Muscle of back (tissue), 11 donors: ENCODE data around the gene RNF186. TPM values are rescaled to one million over a fixed set of nuclear protein-coding genes. Genes with fewer than 3 reads are reported as not detected.
"Not testable (repeated sequence)": the region's sequence is repeated elsewhere in the genome, so short reads cannot be mapped to it uniquely, and the experiment has no call there.

Experiments
- DNase-seq, 3 donors: peaks; one replicate each; pipeline versions ENCODE4 v3.0.0 to v3.0.0-alpha.2; 2013
- polyA plus RNA-seq, 10 donors: library from polyadenylated mRNA; unstranded; fragments of 120-200 nt; gene quantifications; one replicate each; pipeline ENCODE4 v1.2.1, GENCODE V29; 2013; ENCODE audit not compliant: insufficient read length in 10 of 10

The RNF186 gene
- polyA plus RNA-seq, 10 donors: not detected

DNA sequence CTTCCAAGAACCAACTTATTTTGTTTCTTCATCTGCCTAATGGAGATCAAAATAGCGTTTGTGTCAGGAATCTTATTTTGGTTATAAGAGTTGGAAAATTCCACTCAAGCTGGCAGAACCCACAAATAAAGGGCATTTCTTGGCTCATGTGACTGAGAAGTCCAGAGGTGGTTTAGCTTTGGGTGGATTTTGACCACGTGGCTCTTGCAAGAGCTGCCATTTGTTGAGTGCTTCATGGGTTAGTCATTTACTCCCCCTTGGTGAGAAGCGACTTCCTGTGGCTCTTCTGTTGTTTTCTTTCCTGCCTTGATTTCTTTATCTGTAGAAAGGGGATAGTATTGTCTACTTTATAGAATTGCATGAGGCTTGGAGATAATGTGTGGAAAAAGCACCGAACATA is 9.5 kb upstream of the RNF186 start:
- no peak for DNase-seq

- no peak for DNase-seq
These were observed 9.0 kb upstream of the RNF186 start for GRCh38 chr1:19824036-19824435.

DNA sequence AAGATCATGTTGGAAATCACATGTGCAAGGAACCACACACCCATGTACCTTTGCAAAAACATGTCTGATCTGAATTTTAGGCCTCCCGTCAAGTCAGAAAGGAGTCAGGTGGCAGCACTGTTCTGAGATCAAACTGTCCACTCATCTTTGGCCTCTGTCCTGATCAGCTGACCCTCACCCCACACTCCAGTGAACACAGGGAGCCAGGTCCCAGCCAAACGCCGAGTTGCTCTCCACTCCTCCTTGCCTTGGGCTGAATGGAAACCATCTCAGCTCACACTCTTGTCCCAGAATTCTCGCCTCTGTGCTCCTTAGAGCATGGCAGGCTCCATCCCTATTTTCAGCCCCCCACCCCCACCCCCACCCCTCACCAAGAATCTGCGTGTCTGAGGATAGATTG is 4.6 kb upstream of the RNF186 start:
- no peak for DNase-seq

DNA sequence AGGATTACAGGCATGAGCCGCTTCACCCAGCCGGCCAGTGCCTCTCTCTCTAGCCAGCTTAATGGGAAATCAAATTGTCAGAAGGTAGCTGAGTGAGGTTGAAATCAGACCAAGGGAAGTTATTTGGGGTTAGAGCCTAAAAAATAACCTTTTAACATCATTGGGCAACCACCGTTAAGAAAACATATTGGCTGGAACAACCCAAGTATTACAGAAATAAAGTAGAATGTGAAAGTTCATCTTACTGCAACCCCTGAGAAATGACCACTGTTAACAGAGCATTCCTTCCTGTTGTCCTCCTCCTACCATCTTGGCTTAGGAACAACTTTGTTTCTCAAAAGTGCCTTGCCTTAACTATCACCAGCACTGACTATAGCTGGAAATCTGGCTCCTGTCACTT is 3.2 kb upstream of the RNF186 start:
- DNase-seq: no peak

GRCh38 chr1:19817160-19817559 is 2.1 kb upstream of the RNF186 start:
- DNase-seq: no peak

DNA sequence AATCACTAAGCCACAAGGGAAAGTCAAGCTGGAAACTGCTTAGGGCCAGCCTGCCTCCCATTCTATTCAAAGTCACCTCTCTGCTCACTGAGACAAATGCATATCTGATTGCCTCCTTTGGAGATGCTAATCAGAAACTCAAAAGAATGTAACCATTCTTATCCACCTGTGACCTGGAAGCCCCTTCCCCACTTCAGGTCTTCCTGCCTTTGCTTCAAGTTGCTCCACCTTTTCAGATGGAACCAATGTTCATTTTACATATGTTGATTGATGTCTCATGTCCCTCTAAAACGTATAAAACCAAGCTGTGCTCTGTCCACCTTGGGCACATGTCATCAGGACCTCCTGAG is 1.6 kb upstream of the RNF186 start:
- DNase-seq: not testable (repeated sequence)

DNA sequence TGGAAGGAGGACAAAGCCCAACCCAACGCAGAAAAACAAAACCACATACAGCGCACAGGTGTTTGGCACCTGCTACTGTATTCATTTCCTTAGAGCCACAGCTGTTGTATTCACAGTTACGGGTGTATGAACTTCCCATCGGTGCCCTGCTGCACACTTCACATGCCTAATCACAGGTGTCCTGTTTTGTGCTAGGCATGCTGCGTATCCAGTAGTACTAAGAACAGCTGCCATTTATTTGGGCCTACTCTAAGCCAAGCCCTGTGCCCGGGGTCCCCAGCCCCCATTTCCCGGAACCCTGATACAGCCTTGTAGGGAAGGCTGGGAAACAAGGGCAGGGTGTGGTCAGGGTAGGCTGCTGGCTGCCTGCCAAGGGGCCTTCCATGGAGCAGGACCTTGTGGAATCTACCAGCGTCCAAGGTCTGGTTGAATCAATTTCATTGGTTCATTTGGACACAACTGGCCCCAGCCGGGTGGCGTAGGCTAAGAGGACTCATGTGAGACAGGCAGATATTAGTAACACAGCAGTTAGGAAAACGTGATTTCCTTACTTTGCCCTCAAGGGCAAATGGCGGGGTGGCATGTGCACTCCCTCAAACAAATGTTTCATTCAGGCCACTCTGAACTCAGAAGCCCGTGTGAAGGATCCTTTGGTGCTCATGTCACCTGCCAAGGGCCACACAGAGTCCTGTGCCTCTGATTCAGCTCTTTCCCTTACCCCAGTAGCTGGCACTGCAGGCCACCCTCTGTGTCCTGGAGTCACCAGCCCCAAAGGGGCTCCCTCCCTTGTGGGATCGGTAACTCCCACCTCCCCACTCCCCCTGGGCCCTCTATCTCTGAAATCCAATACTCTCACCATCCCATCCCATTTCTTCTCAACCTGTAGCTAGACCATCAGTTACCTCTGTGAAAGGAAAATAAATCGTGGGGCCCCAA is 986 bp upstream of the RNF186 start:
- peak in 1 of 3 donors; percentile 14 for DNase-seq

DNA sequence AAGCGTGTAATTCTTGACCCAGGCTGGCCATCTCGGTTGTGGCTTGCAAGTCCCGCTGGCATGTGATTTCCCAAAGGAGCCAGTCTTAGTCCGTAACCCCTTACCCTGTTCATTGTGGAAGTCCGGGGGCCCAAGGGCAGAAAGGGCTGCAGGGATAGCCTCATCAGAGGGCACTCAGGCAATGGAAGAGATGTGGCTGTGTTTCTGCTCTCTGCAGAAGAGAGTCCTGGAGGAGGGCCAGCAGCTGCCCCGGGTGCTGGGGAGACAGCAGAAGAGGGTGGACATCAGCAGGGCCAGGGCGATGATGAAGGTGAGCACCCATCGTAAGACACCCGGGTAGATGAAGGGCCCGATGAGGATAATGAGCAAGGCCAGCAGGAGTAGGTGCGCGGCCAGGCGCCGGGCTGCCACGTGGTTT is 830 bp downstream of the RNF186 start:
- DNase-seq: no peak

DNA sequence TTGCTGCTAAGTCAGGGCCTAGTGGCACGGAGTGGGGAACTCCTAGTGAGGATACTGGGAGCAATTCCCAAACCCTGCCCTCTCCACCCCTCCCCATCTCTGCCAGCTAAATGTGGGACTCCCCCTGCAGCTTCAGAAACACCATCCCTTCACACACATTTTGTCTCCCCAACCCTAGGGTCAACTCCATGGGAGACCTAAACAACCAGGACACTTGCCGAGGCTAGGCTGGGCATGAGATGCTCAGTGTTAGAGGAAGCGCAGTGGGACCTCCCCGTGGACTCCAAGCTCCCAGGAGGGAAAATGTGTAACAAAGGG is 1.5 kb downstream of the RNF186 start:
- no peak for DNase-seq

DNA sequence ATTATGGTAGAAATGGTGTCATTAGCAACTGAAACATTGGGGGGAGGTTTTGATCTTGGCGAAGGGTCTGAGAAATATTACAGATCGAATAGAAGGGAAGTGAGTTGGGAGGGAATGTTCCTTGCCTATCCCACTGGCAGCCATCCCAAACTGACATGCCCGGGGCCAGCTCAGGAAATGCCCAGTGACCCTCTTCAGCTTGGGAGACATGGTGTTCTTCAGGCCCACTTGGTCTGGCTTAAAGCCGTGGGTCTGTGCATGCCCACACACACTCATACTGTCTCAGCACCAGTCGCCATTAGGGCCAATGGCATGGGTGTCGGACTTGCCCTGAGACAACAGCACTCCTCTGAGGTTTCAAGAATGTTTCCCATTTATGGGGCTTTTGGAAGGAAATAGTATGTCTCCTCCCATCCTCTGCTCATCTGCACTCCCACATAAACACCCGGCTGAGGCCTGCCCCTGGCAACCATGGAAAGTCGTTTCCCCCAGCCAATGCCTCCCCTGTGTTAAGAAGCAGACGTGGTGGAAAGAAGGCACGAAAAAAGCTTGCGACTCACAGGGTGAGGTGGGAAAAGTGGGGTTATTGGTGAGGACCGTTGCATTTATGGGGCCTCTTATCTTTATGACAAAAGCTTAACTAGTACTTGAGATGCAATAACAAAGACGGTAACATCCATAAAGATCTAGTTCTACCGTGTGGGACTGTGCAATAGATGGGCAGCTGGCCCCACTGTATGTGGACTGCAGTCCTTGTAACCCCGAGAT is 2.0 kb downstream of the RNF186 start:
- DNase-seq: no peak

DNA sequence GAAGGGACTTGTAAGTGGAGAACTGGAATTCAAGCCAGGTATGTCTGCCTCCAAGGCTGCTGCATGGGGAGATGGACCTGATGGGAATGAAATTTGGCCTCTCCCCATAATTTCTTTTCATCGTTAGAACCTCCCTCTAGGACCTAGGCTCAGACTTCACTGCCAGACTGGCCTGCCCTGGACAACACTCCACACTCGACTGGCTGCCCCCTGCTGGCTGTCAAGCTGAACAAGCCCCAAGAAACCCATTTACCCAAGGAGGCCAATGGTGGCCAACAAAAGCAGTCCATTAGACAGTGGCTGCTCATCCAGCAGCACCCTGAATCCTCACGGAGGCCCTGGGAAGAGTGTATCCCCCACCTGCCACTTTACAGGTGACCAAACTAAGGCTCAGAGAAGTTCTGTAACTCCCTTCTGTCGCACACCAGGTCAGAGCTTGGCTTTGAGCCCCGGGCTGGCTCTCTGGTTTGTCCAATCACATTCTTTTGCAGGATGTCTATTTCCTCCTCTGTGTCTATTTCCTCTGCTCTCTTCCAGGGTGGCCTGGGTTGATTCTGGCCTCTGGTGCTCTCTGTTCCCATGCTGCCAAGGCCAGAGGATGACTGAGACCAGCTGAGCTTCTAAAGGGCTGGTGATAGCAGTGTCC is 3.8 kb downstream of the RNF186 start:
- DNase-seq: no peak

DNA sequence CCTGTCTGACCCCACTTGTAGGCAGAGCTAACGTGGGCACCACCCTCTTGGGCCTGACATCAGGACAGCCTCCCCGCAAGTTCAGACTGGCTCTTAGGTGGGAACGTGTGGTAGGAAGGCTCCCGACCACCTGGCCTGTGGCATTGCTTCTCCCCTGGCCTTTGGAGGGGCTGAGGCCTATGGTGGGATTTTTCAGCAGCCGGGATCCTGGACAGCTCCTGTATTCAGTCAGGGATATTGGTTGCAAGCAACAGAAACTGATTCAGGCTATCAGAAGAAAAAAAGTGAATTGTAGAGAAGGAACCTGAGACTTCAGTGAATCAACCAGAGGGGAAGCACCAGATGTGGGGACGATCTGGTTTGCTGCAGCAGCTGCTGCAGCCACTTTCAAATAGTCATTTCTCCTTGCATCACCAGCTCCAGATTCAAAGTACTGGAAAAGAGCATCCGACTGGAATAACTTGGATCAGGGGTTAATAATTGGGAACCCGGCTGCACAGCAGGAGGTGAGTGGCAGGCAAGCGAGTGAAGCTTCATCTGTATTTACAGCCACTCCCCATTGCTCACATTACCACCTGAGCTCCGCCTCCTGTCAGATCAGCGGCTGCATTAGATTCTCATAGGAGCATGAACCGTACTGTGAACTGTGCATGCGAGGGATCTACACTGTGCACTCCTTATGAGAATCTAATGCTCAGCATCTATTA is 5.9 kb downstream of the RNF186 start:
- no peak for DNase-seq

GRCh38 chr1:19808351-19808750 is 6.7 kb downstream of the RNF186 start:
- no peak for DNase-seq

GRCh38 chr1:19804831-19805251 is 10.2 kb downstream of the RNF186 start:
- DNase-seq: no peak

GRCh38 chr1:19802269-19802668 is 12.8 kb downstream of the RNF186 start:
- no peak for DNase-seq

GRCh38 chr1:19800076-19800804 is 14.8 kb downstream of the RNF186 start:
- DNase-seq: peak; percentile 49 to 83 (median 55)

DNA sequence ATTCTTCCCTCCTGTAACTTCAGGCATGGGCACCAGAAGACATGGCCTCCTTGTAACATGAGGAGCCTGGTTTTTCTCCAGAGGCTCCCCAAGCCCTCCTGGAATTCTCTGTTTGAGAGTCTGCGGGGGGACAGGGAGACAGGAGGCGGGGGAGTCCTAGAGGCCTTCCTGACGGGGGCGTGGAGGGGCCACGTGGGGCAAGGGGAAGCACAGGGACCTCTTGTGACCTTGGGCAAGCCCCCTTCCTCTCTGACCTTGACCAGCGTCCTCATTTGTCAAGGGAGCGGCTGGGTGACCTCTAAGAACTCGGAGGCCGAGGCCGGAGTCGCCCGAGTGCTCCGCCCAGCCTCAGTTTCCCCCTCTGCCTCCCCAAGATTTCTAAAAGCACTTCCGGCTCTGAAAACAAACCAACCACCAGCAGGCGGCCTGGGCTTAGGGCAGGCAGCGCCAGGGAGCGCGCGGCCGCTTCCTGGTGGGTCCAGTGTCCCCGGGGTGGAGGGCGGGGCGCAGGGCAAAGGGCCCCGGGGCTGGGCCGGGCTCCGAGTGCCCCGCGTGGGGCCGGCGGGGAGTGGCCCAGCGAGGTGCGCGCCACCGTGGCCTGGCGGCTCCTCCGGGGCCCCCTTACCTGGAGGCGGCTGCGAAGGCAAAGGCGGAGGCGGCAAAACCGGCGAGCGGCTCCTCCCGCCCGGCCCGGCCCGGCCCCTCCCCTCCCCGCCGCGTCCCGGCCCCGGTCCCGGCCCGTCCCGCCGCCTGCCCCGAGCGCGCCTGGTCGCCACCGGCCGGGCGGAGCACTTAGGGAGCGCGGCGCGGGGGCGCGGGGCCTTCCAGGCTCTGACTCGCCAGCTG is 15.6 kb downstream of the RNF186 start, which contains the start of gene TMCO4:
TMCO4 (minus strand) TSS at position 687 of the 846 bp plus-strand sequence. CDS start 19,158 bp downstream, outside the sequence.
- peak in 2 of 3 donors; percentile 30 to 68 for DNase-seq

GRCh38 chr1:19798486-19799229 is 16.4 kb downstream of the RNF186 start:
- DNase-seq: no peak

- no peak for DNase-seq
These were observed 17.3 kb downstream of the RNF186 start for GRCh38 chr1:19797827-19798226.
